Fibroblast of lung (primary cell): ENCODE measurements around the gene SIGLEC8. TPM values are rescaled to one million over a fixed set of nuclear protein-coding genes. Genes with fewer than 3 reads are reported as not detected.
"Not testable (repeated sequence)": the region's sequence is repeated elsewhere in the genome, so short reads cannot be mapped to it uniquely, and the experiment has no call there.

Experiments used
- DNase-seq, 2 donors: peaks; one replicate each; pipeline versions ENCODE4 v3.0.0 to v3.0.0-alpha.2; 2010; ENCODE audit warnings: low read depth in 2 of 2
- H2AFZ ChIP-seq: 2 replicates; pipeline ENCODE4 v1.5.1; 2012; ENCODE audit warnings: low read length, control low read depth, inconsistent platforms
- H3K27ac ChIP-seq: 2 replicates; pipeline ENCODE4 v1.5.1; 2011; ENCODE audit warnings: low read length, control low read depth; ENCODE audit not compliant: insufficient read depth
- H3K27me3 ChIP-seq: 2 replicates; pipeline ENCODE4 v1.5.1; 2011; ENCODE audit warnings: mild to moderate bottlenecking, low read length; ENCODE audit not compliant: control insufficient read depth, insufficient read depth
- H3K36me3 ChIP-seq: 2 replicates; pipeline ENCODE4 v1.5.1; 2011; ENCODE audit warnings: low read length; ENCODE audit not compliant: control insufficient read depth, insufficient read depth
- H3K4me1 ChIP-seq: 2 replicates; pipeline ENCODE4 v1.5.1; 2011; ENCODE audit warnings: low read length; ENCODE audit not compliant: control insufficient read depth, insufficient read depth; ENCODE audit errors: extremely low read depth
- H3K4me2 ChIP-seq: 2 replicates; pipeline ENCODE4 v1.5.1; 2011; ENCODE audit warnings: low read length, control low read depth; ENCODE audit not compliant: insufficient read depth; ENCODE audit errors: extremely low read depth
- H3K4me3 ChIP-seq, 4 experiments: fragments of 200-600 bp in 1 of 4; sonication (generic) in 1 of 4; replicated peaks in 1 of 4; 2 replicates each; pipeline ENCODE4 v1.5.1; 2011 to 2016; ENCODE audit warnings: low read length in 4 of 4, low read depth in 3 of 4, mild to moderate bottlenecking in 3 of 4, control low read depth in 2 of 4, inconsistent platforms in 1 of 4, mixed read lengths in 1 of 4; ENCODE audit not compliant: insufficient read depth in 1 of 4; ENCODE audit errors: control extremely low read depth in 1 of 4
- H3K79me2 ChIP-seq: 2 replicates; pipeline ENCODE4 v1.5.1; 2012; ENCODE audit warnings: mild to moderate bottlenecking, low read length, inconsistent platforms; ENCODE audit not compliant: control insufficient read depth, insufficient read depth
- H3K9ac ChIP-seq: 2 replicates; pipeline ENCODE4 v1.5.1; 2011; ENCODE audit warnings: mild to moderate bottlenecking, low read length, control low read depth; ENCODE audit not compliant: insufficient read depth
- H3K9me3 ChIP-seq: 2 replicates; pipeline ENCODE4 v1.5.1; 2012; ENCODE audit warnings: low read depth, low read length; ENCODE audit not compliant: control insufficient read depth, insufficient read depth
- H4K20me1 ChIP-seq: 2 replicates; pipeline ENCODE4 v1.5.1; 2011; ENCODE audit warnings: low read length; ENCODE audit not compliant: control insufficient read depth, insufficient read depth; ENCODE audit errors: extremely low read depth
- EZH2 ChIP-seq: IDR thresholded peaks from 2 replicates; pipeline ENCODE4 v1.5.1; 2012; ENCODE audit warnings: low read length, control low read depth, mild to moderate bottlenecking; ENCODE audit errors: missing control alignments
- polyA plus RNA-seq, 2 donors: library from polyadenylated mRNA; depleted of rRNA in 1 of 2; stranded (reverse) in 1 of 2; unstranded in 1 of 2; fragments of >200 nt; gene quantifications; 2 replicates each; pipeline ENCODE4 v1.2.1, GENCODE V29; 2011 to 2012; ENCODE audit warnings: missing spikeins in 1 of 2
- total RNA-seq: library from RNA; depleted of rRNA; stranded (reverse); fragments of >200 nt; gene quantifications from 2 replicates; pipeline ENCODE4 v1.2.1, GENCODE V29; 2014
- TF ChIP-seq, protein P1 (sequence below), 2 donors: IDR thresholded peaks in 1 of 2; conservative IDR thresholded peaks in 1 of 2; 1 replicate in 1 of 2; 2 replicates in 1 of 2; pipeline ENCODE4 v1.5.1; 2011 to 2012; ENCODE audit warnings: low read length in 2 of 2, control low read depth in 1 of 2, inconsistent platforms in 1 of 2, low read depth in 1 of 2, mild to moderate bottlenecking in 1 of 2

Gene SIGLEC8
- total and polyA plus RNA-seq, 2 donors (not counting 1 experiment from before 2014, with no cell fraction given), result not detected

GRCh38 chr19:51421229-51422052 lies 36.8 kb downstream of the SIGLEC8 start:
- no peak for TF ChIP-seq EZH2
- TF ChIP-seq, protein P1, sequence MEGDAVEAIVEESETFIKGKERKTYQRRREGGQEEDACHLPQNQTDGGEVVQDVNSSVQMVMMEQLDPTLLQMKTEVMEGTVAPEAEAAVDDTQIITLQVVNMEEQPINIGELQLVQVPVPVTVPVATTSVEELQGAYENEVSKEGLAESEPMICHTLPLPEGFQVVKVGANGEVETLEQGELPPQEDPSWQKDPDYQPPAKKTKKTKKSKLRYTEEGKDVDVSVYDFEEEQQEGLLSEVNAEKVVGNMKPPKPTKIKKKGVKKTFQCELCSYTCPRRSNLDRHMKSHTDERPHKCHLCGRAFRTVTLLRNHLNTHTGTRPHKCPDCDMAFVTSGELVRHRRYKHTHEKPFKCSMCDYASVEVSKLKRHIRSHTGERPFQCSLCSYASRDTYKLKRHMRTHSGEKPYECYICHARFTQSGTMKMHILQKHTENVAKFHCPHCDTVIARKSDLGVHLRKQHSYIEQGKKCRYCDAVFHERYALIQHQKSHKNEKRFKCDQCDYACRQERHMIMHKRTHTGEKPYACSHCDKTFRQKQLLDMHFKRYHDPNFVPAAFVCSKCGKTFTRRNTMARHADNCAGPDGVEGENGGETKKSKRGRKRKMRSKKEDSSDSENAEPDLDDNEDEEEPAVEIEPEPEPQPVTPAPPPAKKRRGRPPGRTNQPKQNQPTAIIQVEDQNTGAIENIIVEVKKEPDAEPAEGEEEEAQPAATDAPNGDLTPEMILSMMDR (conservative IDR thresholded peaks at IDR 0.05 in 1 of 2, IDR thresholded peaks at IDR 0.05 in 1 of 2; ENCODE audit: low read depth in 1 of 2, low read length in 2 of 2), result no peak
- Histone ChIP-seq H3K27me3 (no peaks in the 10 kb centered on the region), H4K20me1 (no peaks in the 10 kb centered on the region), H3K79me2 (no peaks in the 10 kb centered on the region), H3K4me2 (no peak overlapping the region), H3K4me3 (no peak overlapping the region), H3K27ac (no peak overlapping the region), H3K36me3 (no peaks in the 10 kb centered on the region), H3K9me3 (no peaks in the 10 kb centered on the region), H3K4me1 (no peaks in the 10 kb centered on the region), H3K9ac (no peak overlapping the region), H2AFZ (no peak overlapping the region)
- DNase-seq, result no peak

- H4K20me1 ChIP-seq, H3K27me3 ChIP-seq, H3K79me2 ChIP-seq, H3K27ac ChIP-seq, H3K4me3 ChIP-seq, H3K36me3 ChIP-seq, H3K9ac ChIP-seq, H2AFZ ChIP-seq, H3K4me1 ChIP-seq, DNase-seq, H3K4me2 ChIP-seq, H3K9me3 ChIP-seq: not testable (repeated sequence)
Measured at GRCh38 chr19:51420511-51420910, 37.7 kb downstream of the SIGLEC8 start.

- DNase-seq, result no peak
- H3K4me2 ChIP-seq, result no peak overlapping the region
- no peaks in the 10 kb centered on the region for H3K4me1 ChIP-seq
- no peak overlapping the region for H3K27ac ChIP-seq
- no peaks in the 10 kb centered on the region for H3K79me2 ChIP-seq
- no peaks in the 10 kb centered on the region for H3K27me3 ChIP-seq
- H3K9ac ChIP-seq, result no peak overlapping the region
- H3K4me3 ChIP-seq, result no peak overlapping the region
- no peaks in the 10 kb centered on the region for H4K20me1 ChIP-seq
- H3K9me3 ChIP-seq, result no peaks in the 10 kb centered on the region
- H2AFZ ChIP-seq, result no peak overlapping the region
- no peaks in the 10 kb centered on the region for H3K36me3 ChIP-seq
- TF ChIP-seq, protein P1 (conservative IDR thresholded peaks at IDR 0.05 in 1 of 2, IDR thresholded peaks at IDR 0.05 in 1 of 2; ENCODE audit: low read depth in 1 of 2, low read length in 2 of 2), result no peak
- no peak for TF ChIP-seq EZH2
Measured at GRCh38 chr19:51418707-51419106, 39.5 kb downstream of the SIGLEC8 start.
